Measurements from ENCODE around the gene DUSP8. TPM values are rescaled to one million over a fixed set of nuclear protein-coding genes. Genes with fewer than 3 reads are reported as not detected.

The DUSP8 gene, protein sequence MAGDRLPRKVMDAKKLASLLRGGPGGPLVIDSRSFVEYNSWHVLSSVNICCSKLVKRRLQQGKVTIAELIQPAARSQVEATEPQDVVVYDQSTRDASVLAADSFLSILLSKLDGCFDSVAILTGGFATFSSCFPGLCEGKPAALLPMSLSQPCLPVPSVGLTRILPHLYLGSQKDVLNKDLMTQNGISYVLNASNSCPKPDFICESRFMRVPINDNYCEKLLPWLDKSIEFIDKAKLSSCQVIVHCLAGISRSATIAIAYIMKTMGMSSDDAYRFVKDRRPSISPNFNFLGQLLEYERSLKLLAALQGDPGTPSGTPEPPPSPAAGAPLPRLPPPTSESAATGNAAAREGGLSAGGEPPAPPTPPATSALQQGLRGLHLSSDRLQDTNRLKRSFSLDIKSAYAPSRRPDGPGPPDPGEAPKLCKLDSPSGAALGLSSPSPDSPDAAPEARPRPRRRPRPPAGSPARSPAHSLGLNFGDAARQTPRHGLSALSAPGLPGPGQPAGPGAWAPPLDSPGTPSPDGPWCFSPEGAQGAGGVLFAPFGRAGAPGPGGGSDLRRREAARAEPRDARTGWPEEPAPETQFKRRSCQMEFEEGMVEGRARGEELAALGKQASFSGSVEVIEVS
- total RNA-seq (2021; fragmentation: NEBNext Ultra II Directional; extraction: Animal tissue kit (Norgen Biotek cat#: 25700)) (2.1 and 2.8 TPM in 2 replicates), polyA plus RNA-seq (2011; rRNA removed) (3.6 and 4.1 TPM in 2 replicates), polyA minus RNA-seq (2011; rRNA and poly(A)+ RNA removed) (0.90 and 5.2 TPM in 2 replicates)
- polyA plus RNA-seq (2011; cell fraction: cytosol; rRNA removed), result 2.4 TPM
- polyA plus RNA-seq (2011; cell fraction: nucleus; rRNA removed), result 4.9 TPM
- polyA plus RNA-seq (2012, experiment 1 of 2), result 2.1 to 5.2 TPM (median 4.3 TPM) in 4 replicates
- polyA plus RNA-seq (2012, experiment 2 of 2), result 1.3 TPM
- polyA plus RNA-seq (2013, experiment 1 of 2), result 1.7 TPM
- 2.1 TPM for polyA plus RNA-seq (2013, experiment 2 of 2)
- polyA minus RNA-seq (2011; cell fraction: cytosol; rRNA and poly(A)+ RNA removed), result 2.0 TPM
- 1.7 TPM for polyA minus RNA-seq (2011; cell fraction: nucleus; rRNA and poly(A)+ RNA removed)
- long read RNA-seq, experiment 1, partial matches to known transcripts, result 1 of 4 reads
- long read RNA-seq, experiment 1, other reads (novel, unspliced or antisense), result 3 of 4 reads
- long read RNA-seq, experiment 2, result 0 reads

DNA sequence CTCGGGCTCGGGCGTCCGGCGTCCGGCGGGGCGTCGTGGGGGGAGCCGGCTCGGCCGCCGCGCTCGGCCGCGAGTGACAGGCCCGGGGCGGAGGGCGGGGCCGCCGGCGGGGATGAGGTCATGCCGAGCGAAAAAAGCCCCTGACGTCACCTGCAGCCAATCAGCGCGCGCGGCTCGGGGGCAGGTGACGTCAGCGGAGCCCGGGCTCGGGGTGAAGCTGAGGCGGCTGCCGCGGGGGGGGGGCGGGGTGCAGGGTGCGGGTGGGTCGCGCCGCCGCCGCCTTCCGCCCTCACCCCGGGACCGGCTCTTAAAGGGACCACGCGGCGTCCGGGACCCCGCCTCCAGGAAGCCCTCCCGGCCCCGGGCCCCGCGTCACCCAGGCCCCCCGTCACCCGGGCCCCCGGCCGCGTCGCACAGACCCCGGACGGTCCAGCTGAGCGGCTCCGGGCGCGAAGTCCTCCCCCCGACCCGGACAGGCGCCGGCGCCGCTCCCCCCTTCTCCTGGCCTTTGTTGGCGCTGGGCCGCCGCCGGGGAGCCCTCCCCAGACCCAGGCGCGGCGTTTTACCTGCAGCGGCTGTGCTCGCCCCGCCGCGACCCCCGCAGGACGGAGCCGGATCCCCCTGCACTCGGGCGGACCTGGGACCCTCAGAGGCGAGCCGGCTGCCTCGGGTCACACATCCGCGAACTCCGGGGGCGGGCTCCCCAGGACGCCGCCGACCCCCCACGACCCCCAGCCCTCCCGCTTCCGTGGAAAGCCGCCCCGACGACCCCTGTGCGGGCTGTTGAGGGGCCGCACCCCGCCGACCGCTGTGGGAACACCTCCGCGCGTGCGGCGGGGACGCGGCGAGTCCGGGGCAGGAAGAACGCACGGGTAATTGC, at the start of gene DUSP8:
Gene DUSP8 (minus strand): TSS at position 75 of the 880 bp plus-strand sequence. CDS start 6,445 bp downstream, outside the sequence.
- no peak within 1 kb of the TSS for H3K27ac ChIP-seq (ENCODE audit: low read depth, low read length)
- no peak within 1 kb of the TSS for H3K4ac ChIP-seq (replicated peaks; ENCODE audit: insufficient read length, low read depth, low read length)
- H3K4me2 ChIP-seq (ENCODE audit: insufficient read depth in 1 of 2, low read depth in 2 of 2, low read length in 2 of 2), result peak within 1 kb of the TSS; percentile 53 to 83
- no peak for FAIRE-seq
- H3K79me2 ChIP-seq (ENCODE audit: control insufficient read depth in 1 of 2, insufficient read depth in 2 of 2, low read length in 2 of 2), result no peaks in the 10 kb centered on the region
- H2BK120ac ChIP-seq (replicated peaks; ENCODE audit: low read depth, low read length), result no peak within 1 kb of the TSS
- H3K18ac ChIP-seq (ENCODE audit: extremely low read depth, low read length), result no peak within 1 kb of the TSS; the same call in 1 of the 2 replicates
- H4K8ac ChIP-seq (ENCODE audit: extremely low read depth, insufficient read depth, low read length), result no peak within 1 kb of the TSS; the same call in 1 of the 2 replicates
- H3K14ac ChIP-seq (ENCODE audit: insufficient read length), result no peak within 1 kb of the TSS
- H2AFZ ChIP-seq (ENCODE audit: low read length), result no peak within 1 kb of the TSS
- peaks cover 0 to 46% (median 31%) of the 10 kb centered on the region in 4 experiments; a peak in 6 of 7 replicates for H3K4me1 ChIP-seq (replicated peaks in 1 of 4; ENCODE audit: control insufficient read depth in 3 of 4, insufficient read depth in 4 of 4, low read length in 3 of 4)
- H2BK12ac ChIP-seq (ENCODE audit: low read depth, low read length), result no peak within 1 kb of the TSS
- no peak within 1 kb of the TSS for H3K56ac ChIP-seq (replicated peaks; ENCODE audit: insufficient read length, low read depth, low read length)
- no peak within 1 kb of the TSS for H2BK5ac ChIP-seq (ENCODE audit: low read depth, low read length)
- no peak within 1 kb of the TSS for H2AK5ac ChIP-seq (ENCODE audit: low read depth, low read length)
- DNase-seq (ENCODE audit: low read depth in 1 of 2, low spot score in 2 of 2), result peak in 1 of 2 experiments; percentile 88
- H2BK20ac ChIP-seq (ENCODE audit: low read length), result no peak within 1 kb of the TSS; the same call in 1 of the 2 replicates
- H4K5ac ChIP-seq (ENCODE audit: insufficient read length, low read depth, low read length), result no peak within 1 kb of the TSS
- no peaks in the 10 kb centered on the region; the same call in 1 of the 2 replicates for H3K23me2 ChIP-seq (ENCODE audit: low read depth, low read length)
- H3K4me3 ChIP-seq (ENCODE audit: extremely low read depth in 1 of 4, insufficient read depth in 2 of 4, low read depth in 3 of 4, low read length in 4 of 4), result peak within 1 kb of the TSS; percentile 27 to 71 (median 34)
- ChIA-PET CTCF (ENCODE audit: partially characterized antibody) (interaction anchor here (0.7 to 8.2 kb wide), 6 partner anchors 7 to 411 kb away, joined by 3 to 144 read pairs (median 66); partner anchors contain the start of gene KRTAP5-2), POLR2A (ENCODE audit: partially characterized antibody) (interaction anchor here (2.6 kb wide), 1 partner anchor 25 kb away, joined by 34 read pairs; no protein-coding TSS in a partner anchor)
- H3K79me1 ChIP-seq (ENCODE audit: low read depth, low read length), result no peaks in the 10 kb centered on the region
- no CpG with 5 or more reads among the region's 124 CpGs for WGBS, 2 experiments (ENCODE audit: extremely low coverage in 1 of 2, insufficient coverage in 1 of 2, insufficient read length in 1 of 2, insufficient replicate concordance in 2 of 2, low coverage in 1 of 2, low lambda C conversion rate in 2 of 2, missing lambda C conversion rate in 1 of 2)
- peaks cover 18 to 54% (median 49%) of the 10 kb centered on the region in 4 experiments for H3K27me3 ChIP-seq (replicated peaks in 1 of 4; ENCODE audit: control insufficient read depth in 3 of 4, extremely low read depth in 1 of 4, insufficient read depth in 3 of 4, low read length in 3 of 4)
- no peak within 1 kb of the TSS for H3K23ac ChIP-seq (ENCODE audit: insufficient read length)
- H3K9ac ChIP-seq (replicated peaks in 1 of 4; ENCODE audit: extremely low read depth in 1 of 4, low read depth in 3 of 4, low read length in 3 of 4), result peak within 1 kb of the TSS in 2 of 4 experiments; percentile 29 to 55; a peak in 2 of 7 replicates
- H2BK15ac ChIP-seq (ENCODE audit: low read length), result no peak within 1 kb of the TSS
- H4K20me1 ChIP-seq (replicated peaks in 1 of 2; ENCODE audit: control insufficient read depth in 1 of 2, insufficient read depth in 2 of 2, low read length in 2 of 2), result peaks cover 4 to 18% of the 10 kb centered on the region in 2 experiments
- no peaks in the 10 kb centered on the region for H3K36me3 ChIP-seq (ENCODE audit: control insufficient read depth in 2 of 4, insufficient read depth in 4 of 4, low read length in 3 of 4)
- no peak within 1 kb of the TSS for H4K91ac ChIP-seq (replicated peaks; ENCODE audit: insufficient read length, low read length)
- no peaks in the 10 kb centered on the region for H3K9me3 ChIP-seq (ENCODE audit: insufficient read depth in 2 of 2, low read depth in 1 of 2, low read length in 1 of 2)
- TF ChIP-seq CREB1 (IDR thresholded peaks at IDR 0.05), result peak; percentile 90
- no peak for TF ChIP-seq RAD21 (IDR thresholded peaks at IDR 0.05 in 1 of 2, conservative IDR thresholded peaks at IDR 0.05 in 1 of 2; ENCODE audit: low read depth in 2 of 2, low read length in 2 of 2)
- TF ChIP-seq, protein P1, sequence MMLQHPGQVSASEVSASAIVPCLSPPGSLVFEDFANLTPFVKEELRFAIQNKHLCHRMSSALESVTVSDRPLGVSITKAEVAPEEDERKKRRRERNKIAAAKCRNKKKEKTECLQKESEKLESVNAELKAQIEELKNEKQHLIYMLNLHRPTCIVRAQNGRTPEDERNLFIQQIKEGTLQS (IDR thresholded peaks at IDR 0.05; ENCODE audit: insufficient read depth, low read depth, low read length), result 0 out of 2 replicates have a peak, but pooled peaks have one; percentile 18
- peak; percentile 59; the same call in 1 of the 2 replicates for TF ChIP-seq JUN (IDR thresholded peaks at IDR 0.05; ENCODE audit: low read depth, low read length)
- TF ChIP-seq JUND (IDR thresholded peaks at IDR 0.05; ENCODE audit: low read length), result peak; percentile 84; the same call in 1 of the 2 replicates
